A172 (cell line): Measurements from ENCODE around the gene TTYH1. TPM values are rescaled to one million over a fixed set of nuclear protein-coding genes. Genes with fewer than 3 reads are reported as not detected.
A peak's percentile ranks its signal among the peaks of the same experiment; 100 is the strongest.
"Not testable (repeated sequence)": the region's sequence is repeated elsewhere in the genome, so short reads cannot be mapped to it uniquely, and the experiment has no call there.

Source experiments
- DNase-seq: peaks from one replicate; pipeline ENCODE4 v3.0.0-alpha.2; 2015; ENCODE audit warnings: low spot score
- total RNA-seq: library from RNA; depleted of rRNA; stranded (reverse); fragments of >200 nt; shearing (Covaris generic); gene quantifications from 2 replicates; pipeline ENCODE4 v1.2.3, GENCODE V29; 2014; rRNA removed

TTYH1 gene
- total RNA-seq: not detected in 2 replicates

DNA sequence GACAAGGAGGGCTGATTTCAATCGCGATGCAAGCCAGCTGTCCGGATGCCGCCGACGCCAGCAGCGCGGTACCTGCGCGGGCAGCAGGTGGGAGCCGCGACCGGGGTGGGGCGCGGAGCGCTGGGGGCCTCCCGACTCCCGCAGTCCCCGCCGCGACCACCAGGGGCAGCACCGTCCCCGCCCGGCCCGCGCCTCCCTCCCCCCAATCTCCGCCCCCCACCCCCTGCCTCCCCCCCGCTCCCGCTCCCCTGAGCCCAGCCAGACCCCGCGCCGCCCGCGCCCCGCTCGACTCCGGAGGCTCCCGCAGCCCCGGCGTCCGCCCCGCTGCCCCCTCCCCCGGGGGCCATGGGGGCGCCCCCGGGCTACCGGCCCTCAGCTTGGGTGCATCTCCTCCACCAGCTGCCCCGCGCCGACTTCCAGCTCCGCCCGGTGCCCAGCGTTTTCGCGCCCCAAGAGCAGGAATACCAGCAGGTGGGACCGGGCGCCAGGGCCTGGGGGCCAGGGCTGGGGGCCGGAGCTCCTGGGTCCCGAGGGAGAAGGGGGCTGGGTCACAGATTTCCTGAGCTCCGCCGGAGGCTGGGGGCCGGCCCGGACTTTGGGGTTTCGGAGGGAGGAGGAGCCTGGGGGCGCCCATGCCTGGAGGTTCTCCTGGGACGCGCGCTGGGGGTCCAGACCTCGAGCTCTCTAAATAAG is at the start of gene TTYH1:
Gene TTYH1 (plus strand): TSS at position 257 of the 693 bp plus-strand sequence. CDS start 89 bp downstream, at position 346.
- no peak for DNase-seq

DNA sequence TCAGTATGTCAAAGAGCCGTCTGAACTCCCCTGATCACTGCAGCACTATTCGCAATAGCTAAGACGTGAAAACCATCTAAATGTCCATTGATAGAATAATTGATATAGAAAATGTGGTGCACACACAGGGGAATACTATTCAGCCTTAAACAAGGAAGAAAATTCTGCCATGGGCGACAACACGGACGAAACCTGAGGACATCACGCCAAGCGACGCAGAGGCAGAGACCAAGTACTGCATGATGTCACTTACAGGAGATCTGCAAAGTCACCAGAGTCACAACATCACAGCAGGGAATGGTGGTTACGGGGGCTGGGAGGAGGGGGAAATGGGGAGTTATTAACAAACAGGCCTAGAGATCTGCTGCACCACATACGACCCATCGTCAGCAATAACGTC is 49.5 kb upstream of the TTYH1 start:
- not testable (repeated sequence) for DNase-seq

DNA sequence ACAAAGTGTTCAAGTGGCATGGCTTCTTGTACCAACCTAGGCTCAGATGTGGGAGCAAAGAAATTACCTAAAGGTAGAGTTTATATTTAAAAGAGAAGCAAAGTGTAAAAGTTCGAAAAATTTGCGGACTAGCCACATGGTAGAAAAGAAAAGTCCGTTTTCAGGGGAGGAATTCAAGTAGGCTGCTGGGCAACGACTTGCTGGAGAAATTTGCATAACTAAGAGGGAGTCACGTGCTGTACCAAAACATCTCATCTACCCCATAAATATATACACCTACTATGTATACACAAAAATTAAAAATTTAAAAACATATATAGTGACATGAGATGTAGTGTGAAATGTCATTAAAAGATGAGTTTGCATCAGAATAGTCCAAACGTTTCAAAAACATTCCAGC is 48.5 kb upstream of the TTYH1 start:
- DNase-seq: no peak

DNA sequence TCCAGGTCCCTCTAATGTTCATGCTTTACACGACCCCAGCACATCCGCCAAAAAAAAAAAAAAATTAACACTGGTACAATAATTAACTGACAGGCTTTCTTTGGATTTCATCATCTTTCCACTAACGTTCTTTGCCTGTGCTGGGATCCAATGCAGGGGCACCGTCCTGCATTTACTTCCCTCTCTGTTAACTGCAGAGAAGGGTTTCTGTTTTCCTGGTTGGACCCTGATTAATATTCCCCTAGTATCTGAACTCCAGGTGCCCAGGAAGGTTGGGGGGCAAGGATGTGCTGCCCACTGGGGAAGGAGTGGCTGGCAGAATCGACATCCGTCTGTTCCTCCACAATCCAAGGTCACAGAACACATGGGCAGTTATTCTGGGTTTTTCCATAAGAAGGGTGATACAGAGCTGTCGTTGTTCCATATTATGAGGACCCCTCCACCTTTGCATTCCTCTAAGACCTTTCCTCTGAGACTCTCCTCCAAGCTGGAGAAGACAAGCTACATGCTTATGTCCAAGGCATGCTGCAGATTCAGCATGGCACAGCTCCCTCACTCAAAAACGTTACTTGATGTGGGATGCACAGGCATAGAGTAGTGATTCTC is 46.1 kb upstream of the TTYH1 start:
- DNase-seq: no peak

DNA sequence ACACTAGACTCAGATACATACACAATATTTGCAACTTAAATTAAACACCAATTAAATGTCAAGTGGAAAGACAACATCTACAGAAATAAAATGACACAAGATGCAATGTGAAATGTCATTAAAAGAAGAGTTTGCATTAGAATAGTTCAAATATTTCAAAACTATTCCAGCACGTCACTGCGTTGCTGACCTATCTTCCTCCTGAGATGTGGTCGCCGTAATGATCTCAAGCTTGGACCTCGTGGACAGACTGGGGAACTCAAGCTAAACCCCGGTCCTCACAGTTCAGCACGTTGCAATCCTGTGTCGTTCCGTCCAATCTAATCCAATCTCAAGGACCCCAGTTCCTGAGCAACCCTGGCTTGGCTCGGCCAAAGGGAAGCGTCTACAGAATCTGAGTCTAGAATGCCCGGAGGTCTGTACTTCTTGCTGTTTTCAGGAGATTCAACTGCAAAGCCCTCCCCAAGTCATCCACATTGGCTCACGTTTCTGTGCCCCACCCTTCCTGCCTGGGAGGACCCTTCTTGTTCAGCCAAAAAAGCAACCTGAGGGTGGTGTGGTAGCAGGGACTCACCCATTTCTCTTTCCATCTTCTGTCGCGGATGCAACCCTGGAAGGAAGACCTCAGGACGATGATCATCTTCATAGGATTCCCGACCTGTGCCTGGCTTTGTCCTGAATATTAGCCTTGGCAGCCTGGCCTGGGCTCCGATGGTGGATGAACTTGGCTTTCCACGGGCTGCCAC is 45.4 kb upstream of the TTYH1 start:
- DNase-seq: not testable (repeated sequence)

DNA sequence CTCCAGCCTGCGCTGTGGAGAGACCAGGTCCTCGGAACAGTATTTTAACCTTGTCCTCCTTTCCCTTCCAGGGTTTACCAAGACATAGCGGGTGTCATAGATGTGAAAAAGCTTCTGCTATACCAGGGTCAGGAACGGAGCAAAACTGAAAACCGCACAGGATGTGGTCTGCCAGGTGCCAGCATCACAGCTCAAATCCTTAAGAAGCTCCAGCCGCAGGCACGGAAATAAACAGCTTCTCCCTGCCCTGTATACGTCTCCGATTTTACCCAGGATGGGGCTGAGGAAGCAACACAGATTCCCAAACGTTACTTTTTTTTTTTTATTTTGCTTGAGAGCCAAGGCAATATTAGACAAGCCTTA is 44.8 kb upstream of the TTYH1 start:
- peak; percentile 74 for DNase-seq

DNA sequence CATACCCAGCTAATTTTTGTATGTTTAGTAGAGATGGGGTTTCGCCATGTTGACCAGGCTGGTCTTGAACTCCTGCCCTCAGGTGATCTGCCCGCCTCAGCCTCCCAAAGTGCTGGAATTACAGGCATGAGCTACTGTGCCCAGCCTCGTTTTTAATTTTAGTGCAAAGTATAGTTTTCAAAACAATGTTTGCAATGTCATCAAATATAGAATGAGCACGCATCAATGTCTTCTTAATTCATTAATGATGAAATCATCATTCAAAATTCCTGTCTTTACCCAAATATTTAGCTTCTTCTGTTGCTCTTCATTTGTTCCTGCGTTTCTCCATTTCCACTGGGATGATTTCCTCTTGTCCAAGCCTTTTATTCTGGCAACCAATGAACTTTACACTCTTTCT is 43.8 kb upstream of the TTYH1 start:
- DNase-seq: not testable (repeated sequence)

DNA sequence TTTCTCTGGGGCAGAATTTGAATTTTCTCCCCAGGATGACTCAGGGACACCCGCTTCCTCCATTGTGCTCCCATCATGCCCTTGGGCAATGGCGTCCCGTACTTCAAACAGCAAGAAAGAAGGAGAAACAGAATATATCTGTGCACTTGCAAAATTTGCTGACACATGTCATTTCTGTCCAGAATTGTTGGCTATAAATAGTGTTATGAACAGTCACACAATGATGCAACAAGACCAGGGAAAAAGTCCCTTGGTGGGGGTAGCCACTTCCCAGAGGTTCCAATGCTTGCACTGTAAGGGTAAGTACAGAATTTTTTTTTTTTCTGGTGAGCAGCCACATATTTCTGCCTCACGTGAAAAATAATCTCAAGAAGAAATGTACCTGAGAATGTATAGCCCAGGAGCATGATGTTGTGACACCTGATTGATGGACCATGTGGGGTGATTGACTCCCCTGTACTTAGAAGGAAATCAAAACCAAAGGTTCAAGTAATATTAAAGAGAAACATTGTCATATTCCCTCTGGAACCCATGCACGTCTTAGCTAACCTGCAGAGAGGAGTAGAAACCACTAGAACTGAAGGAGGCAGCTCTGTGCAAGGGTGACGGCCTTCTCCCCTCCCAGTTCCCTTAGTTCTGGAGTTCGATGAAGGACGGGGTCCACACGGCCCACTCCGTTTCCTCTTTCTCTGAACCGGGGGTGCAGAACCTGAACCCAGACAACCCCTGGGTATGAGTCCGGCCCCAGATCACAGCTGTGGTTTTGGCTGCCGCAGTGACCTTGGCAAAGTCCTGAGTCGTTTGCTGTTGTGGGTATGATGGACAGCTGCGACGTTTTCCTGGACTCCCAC is 41.3 kb upstream of the TTYH1 start:
- DNase-seq: no peak

DNA sequence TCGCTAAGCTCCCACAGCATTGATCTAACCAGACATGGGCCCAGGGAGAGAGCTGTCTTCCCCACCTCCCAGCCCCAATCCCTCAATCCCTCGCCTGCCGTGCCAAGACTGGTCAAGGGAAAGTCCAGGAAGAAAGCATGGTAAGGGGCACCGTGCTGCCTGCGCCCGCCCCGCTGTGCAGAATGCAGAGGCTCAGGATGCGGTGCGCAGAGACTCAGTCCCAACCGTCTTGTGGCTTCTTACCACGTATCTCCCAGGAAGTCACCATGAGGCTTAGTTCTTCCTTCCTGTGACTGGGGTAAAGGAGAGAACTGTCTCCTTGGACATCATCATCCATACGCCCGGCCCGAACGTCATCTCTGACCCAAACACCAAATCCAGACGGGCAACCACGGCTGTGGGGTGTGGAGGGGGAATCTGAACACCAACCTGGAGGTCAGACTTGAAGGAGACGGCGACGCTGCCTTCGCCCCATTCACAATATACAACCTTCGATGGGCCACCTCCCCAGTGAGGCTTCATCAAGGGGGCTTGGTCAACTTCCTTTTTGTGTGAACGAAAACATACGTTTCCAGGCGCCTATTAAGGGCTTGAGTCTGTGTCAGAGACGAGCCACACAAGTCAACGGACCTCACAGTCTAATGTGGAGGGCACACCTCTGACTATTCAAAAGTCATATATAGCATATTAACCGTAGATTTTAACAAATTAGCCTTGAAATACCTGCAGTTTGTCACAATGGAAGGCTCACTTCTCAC is 39.9 kb upstream of the TTYH1 start:
- not testable (repeated sequence) for DNase-seq

DNA sequence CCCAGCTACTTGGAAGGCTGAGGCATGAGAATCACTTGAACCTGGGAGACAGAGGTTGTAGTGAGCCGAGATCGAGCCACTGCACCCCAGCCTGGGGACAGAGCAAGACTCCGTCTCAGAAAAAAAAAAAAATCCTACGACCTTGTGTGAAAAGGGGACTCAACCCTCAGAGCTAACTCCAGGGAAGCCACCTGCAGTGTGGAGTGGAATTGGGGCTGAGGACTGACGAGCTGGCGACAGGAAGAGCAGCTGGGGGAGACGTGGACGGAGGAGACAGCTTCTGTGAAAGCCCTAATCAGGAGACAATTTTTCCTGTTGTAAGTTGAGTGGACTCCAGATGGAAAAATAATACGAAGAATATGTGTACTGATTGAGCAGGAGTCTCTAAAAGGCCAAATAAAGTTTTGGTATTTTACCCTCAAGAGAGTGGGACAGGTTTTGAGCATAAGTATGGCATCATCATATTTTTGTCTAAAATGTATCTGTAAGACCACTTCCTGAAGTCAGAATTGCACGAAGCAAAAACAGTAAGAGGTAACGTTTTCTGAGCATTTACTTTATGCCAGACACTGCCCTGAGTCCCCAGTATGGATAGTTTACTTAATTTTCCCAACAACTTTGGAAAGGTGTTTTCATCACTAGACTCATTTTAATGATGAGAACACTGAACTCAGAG is 38.5 kb upstream of the TTYH1 start:
- no peak for DNase-seq

DNA sequence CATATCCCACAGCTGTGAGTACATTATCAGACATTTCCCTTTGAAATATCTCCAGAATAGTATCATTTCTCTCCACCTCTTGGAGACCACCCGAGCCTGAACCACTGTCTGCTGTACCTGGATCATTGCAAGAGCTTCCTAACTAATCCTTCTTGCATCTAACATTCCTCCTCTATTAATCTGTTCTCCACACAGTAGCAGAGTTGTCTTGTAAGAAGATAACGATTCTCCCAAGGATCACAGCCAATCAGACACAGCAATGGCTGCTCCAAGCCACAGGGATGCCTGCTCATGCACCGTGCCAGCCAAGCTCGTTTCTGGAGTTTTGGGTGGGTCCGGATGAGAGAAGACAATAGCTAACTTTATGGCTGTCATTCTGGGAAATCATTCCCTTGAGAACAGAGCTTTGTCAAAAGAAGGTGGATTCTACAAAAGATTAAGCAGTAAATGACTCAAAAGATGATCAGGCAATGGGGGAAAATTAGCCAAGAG is 36.0 kb upstream of the TTYH1 start:
- no peak for DNase-seq

DNA sequence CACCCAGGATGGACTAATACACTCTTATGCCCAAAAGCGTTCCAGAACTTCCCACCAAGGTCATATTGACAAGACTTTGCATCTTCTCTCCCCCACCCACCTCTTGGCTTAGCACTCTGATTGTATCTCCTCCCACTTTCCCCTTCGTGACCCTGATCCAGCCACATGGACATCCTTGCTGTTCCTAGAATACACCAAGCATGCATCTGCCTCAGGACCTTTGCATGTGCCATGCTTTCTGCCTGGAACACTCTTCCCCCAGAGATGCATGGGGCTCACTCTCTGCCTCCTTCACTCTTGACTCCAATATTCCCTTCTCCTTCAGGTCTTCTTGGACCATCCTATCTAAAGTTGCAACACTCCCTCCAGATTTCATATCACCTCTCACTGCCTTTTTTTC is 34.4 kb upstream of the TTYH1 start:
- DNase-seq: no peak

DNA sequence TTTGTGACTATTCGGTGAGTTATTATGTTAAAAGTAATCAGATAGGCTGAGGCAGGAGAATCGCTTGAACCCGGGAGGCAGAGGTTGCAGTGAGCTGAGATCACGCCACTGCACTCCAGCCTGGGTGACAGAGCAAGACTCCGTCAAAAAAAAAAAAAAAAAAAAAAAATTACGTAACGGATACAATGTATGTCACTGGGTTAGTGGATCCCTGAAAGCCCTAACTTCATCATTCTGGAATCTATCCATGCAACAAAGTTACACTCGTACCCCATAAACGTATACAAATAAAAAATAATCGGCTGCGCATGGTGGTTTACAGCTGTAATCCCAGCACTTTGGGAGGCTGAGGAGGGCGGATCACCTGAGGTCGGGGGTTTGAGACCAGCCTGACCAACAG is 33.2 kb upstream of the TTYH1 start:
- DNase-seq: not testable (repeated sequence)

DNA sequence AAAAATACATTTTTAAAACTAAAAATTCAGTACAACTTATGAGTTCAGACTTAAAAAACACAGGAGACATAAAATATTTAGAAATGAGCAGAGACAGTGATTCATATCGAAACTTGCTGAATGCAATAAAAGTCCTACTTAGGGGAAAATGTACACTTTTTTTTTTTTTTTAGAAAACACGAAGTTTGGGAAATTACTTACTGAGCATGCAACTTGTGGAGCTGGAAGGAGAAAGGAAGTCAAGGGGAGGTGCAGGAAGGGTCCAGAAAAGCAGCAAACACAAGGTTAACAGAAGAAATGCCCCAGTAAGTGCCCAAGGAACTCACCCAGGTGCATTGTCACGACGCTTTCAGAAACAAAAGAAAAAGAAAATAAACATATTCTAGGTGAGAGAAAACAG is 31.9 kb upstream of the TTYH1 start:
- DNase-seq: no peak

DNA sequence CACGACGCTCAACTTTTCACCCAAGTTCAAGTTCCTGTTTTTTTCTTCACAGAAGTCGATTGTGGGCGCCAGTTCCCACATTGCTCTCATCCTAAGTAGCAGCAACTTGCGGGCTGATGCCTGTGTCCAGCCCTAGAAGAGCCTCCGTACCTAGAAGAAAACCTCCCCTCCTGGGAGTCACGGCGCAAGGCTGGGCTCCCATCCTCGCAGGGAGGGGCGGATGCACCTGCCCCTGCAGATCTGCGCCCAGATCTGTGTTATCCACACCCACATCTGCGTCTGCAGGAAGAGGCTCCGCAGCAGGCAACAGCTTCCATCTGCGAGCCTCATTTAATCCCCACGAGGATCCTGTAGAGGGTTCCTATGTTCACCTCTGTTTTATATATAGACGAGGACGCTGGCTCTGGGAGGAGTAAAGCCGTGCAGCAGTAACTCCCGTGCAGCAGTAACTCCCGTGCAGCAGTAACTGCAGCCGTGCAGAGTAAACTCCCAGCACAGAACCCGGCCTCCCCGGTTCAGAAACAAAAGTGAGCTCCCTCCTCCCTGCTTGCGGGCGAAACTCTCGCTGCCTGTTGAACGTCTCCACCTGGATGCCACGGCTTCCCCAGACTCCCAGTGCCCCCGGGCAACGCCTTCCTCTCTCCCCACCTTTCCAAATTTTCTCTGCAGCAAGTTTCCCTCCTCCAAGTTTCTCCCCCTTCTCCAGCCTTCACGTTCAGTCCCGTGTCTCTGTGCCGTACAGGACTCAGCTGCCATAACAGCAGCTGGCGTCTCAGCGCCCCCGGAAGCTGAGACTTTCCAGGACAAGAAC is 27.1 kb upstream of the TTYH1 start:
- DNase-seq: no peak

DNA sequence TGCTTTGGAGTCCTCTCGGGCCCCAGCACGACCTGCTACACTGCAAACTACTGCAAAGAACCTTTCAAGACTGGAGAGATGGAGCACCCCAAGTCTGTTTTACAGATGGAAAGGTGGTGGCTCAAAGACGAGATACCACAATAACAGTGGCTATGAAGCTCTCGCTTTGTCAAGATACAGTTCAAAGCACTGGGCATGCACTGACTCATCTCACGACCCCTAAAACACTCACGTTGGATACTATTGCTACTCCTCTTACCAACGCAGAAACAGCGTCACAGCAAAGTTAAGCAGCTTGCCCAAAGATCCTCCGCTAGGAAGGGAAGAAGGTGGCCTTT is 26.5 kb upstream of the TTYH1 start:
- DNase-seq: no peak

DNA sequence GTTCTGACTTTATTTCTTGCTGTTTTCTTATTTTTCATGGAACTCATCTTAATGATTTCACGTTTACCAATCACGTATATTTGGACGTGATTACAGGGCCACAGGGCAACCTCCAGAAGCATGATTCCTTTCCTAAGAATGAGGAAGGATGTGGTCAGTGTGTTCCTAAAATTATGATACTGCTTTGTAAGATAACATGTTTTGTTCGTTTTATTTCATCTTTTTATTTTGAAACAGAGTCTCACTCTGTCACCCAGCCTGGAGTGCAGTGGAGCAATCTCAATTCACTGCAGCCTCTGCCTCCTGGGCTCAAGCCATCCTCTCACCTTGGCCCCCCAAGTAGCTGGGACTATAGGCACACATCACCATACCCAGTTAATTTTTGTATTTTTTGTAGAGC is 25.7 kb upstream of the TTYH1 start:
- no peak for DNase-seq

DNA sequence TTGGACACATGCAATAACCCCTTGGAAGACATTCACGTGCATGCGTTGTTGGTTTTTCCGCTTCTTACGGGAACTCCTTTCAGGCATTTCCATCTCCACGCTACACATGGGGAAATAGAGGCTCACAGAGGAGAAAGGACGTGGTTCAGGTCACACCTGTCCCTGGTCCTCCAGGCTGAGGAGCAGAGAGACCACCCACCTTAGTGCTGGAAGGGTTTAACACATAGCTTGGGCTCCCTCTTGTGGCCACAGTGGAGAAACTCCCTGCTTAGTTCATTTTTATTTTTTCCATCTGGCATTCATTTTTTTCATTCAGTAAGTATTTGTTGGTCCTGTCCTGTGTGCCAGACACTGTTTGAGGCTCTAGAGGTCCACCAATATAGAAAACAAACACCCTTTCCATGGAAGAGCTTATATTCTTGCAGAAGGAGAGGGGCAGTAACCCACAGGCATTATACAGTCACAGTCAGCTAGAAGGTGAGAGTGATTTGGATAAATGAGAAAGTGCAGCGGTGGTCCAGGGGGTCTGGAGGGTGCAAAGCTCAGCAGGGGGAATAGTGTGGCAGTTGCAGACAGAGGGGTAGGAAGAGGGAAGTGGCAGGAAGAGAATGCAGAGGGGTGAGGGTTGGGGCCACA is 24.2 kb upstream of the TTYH1 start:
- peak; percentile 63 for DNase-seq

DNA sequence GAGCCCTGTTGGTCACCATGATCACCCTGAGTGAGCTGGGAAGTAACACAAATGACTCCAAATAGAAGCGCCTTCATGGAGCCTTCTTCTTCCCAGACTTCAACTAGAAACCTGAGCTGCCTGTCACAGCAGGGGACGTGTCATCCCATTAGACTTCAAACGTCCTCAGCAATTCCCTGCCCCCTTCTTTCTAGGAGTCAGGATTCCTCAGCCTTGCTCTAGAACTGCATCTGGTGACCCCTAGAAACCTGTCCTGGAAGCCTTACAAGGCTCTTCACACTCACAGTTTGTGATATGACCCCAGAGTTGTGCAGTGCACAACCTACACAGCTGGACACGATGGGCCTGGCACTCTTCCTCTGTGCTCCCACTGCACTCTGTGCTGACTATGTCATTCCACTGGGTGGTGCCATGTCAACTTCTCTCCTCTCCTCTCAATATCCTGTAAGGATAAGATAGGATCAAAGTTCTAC is 23.6 kb upstream of the TTYH1 start:
- DNase-seq: no peak
